Ramos (cell line): ENCODE measurements around the gene C1RL.
"Not testable (repeated sequence)": the region's sequence is repeated elsewhere in the genome, so short reads cannot be mapped to it uniquely, and the experiment has no call there.

ENCODE experiments used
- in situ Hi-C: fragments of 300-500 bp; cut with MboI; formaldehyde crosslinking; loops from one replicate; pipeline ENCODE4 v1.14.3; 2022; ENCODE audit warnings: low sequenced_read_pairs; ENCODE audit not compliant: unreplicated experiment

C1RL gene

DNA sequence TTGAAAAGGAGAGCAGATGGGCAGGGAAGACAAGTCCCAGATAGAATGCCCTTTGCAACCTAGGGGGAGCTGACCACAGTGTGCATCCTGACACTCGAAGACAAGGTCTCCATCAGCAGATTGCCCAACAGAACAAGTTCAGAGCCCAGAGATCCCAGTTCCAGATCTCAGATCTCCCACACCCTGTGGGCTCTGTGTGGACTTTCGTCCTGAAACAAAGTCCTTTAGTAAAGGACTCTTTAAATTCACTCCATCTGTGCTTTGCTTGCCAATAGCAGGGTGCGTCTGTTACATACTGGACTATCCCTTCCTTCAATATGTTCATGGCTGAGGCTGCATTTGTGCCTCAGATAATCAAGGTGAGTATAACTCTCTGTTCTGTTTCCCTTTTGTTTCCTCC is 8.7 kb upstream of the C1RL start:
- in situ Hi-C loops = no loop called here

DNA sequence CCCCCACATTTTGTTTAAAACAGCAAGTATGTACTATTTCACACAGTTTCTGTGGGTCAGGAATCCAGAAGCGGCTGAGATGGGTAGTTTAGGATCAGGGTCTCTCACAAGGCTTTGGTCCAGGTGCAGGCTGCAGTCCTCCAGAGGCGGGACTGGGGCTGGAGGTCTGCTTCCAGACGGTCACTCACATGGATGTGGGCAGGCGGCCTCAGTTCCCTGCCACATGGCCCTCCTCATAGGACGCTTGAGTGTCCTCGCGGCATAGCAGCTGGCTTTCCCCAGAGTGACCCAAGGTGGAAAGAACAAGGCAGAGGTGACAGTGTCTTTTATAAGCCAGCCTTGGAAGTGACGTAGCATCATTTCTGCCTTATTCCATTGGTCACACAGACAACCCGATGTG is 7.9 kb upstream of the C1RL start:
- in situ Hi-C loops = no loop called here

DNA sequence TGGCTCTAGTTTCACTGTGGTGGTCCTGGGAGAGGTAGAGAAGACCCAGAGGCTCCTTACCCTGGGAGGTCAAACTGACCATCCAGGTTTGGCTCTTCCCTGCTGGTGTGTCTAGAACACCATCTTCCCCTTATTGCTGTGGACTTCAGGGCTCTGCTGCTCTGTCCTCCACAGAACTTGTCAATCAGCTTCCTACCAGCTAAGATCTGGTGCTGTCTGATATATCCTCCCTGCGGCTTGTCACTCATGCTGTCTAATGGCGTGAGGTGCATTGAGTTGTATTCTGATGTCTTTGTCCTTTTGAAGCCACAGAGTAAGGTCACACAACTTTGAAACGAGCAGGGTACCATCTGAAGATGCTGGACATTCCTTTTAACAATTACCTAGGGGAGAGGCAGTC is 7.2 kb upstream of the C1RL start:
- in situ Hi-C loops = no loop called here

DNA sequence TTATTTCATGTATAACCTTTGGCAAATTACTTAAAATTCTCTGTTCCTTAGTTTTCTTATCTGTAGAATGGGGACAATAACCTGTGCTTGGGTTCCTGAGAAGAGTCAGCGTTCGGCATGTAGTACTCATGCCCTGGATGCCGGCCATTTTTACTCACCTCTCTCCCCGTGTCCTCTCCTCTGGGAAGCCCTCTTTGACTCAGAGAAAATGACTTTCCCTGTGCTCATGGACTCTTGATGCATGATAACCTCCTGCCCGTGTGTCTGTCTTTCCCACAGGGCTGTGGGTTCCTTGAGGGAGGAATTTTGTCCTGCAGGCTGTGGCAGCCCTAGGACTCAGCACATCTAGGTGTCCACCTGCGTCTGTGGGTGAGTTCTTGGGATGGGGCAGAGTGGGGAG is 5.8 kb upstream of the C1RL start:
- in situ Hi-C loops = no loop called here

DNA sequence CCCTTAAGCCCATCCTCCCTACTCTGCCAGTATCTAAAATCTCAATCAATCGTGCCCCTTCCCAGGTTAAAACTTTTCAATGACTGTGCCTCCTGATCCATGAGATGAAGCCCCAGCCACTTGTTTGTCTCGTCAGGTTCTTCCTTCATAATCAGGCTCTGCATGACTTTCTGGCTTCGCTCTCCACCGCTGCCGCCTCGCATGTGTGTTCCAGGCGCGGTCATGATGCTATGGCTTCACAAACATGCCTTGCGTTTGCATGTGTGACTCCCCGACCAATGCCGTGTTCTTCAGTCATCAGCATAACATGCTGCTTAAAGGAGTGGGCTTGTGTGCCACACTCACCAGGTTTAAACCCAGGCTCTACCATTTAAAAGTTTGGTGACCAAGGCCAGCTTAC is 5.0 kb upstream of the C1RL start:
- in situ Hi-C loops = no loop called here

DNA sequence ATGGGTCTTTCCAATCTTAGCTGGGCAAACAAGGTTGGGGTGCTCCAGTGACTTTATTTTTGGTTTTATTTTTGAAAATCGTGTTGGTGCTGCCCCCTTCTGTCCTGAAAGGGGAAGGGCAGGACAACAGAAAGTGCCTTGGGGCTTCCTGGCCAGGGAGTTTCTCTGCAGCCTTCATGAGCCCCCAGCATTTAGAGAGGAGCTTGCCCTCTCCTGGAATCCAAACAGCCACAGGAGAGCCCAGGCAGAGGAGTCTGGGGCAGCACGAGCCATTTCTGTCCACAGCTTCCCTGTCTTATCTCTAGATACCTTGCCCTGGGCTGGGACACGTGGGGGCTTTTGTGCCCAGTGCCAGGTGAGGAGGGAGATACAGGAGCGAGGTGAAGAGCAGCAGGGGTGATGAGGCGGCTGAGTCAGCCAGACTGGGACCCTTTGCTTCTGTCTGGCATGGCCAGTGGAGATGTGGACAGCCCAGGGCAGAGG is 4.4 kb upstream of the C1RL start:
- in situ Hi-C loops = no loop called here

DNA sequence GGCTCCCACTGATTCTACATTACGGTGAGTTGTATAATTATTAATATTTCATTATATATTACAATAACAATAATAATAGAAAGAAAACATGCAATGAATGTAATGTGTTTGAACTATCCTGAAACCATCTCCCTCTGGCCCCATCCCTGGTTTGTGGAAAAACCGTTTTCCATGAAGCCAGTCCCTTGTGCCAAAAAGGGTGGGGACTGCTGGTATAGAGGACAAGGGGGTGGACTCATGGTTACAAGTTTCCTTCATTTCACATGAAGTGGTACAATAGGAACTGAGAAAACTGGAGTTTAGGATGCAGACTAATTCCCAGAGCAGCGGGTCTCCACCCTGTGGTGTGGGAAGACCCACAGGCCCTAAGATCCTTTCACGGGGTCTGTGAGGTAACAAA is 3.0 kb upstream of the C1RL start:
- in situ Hi-C loops = no loop called here

DNA sequence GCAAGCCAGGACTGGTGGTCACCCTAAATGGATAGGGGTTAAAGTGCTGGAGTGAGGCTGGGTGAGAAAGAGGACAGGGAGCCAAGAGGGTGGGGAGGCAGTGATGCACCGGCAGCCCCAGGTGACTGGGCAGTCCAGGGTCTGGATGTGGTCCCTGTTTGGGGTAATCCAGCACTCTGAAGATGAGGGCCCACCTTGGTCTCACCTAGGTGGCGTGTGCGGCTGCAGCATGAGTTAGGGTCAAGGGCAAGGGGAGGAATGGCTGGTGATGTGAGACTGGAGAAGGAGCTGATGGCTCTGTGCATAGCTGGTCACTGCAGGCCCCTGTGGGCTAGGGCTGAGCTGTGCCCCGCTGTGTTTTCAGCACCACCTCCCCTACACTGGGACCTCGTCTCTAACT is 1.6 kb upstream of the C1RL start:
- in situ Hi-C loops = no loop called here

DNA sequence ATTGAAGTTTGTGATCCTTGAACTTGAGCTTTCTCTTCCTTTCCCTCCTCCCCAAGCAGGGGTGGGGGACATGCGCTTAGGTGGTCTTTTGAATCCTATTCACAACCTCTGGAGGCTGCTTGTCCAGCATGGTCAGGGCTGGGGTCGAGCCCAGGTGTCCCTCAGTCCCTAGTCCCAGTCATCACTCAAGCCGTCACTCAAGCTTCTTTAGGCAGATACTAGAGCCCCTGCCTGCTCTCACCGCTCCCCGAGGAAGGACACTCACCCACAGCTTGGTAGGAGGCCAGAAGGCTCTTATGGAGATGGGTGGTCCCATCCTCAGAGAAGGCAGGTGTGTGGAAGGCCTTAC is 532 bp upstream of the C1RL start:
- in situ Hi-C loops = no loop called here

DNA sequence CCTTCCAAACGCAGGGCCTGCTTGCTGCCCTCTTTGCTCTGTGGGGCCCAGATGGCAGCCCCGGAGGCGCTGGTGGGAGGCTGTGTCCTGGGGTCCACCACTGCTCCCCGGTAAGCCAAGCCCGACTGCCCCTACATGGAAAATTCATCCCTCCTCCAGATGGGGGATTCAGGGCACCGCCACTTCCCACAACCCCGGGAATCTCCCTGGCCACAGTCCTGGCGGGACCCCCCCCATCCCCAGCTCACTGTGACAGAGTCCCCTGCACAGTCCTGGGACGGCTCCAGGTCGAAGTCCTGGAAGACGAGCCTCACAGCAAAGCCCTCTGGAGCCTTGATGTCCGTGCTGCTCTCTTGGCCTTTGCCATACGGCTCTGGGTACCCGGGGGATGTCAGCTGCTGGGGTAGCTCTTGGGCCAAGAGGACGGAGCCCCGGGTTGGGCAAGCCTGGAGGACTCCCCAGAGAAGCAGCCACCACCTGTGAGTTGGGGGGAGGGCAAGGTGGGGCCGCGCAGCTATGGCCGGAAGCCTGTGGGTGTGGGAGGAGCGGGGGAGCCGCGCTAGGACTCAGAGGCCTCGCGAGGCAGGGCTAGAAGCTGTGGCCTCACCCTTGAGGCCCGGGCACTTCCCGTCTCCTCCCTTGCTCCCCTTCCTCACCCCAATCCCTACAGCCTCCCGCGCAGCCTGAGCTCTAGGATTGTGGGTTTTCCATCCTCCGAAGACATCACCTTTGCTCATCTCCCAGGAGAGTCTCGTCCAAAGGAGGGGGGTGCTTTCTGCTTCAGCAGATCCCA is 815 bp downstream of the C1RL start:
- in situ Hi-C loops = no loop called here

DNA sequence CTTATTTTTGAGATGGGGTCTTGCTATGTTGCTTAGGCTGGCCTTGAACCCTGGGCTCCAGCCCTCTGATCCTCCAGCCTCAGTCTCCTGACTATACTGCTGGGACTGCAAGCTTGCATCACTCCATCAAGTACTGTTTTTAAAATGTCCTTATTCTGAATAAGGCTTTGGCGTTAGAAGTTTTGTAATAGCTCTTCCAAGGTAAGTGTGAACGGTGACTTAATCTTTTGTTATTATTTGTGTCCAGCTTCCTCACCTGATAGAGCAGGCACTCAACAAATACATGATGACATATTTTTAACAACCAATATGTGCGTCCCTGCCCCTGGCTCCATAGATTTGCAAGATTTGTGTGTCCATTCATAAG is 1.4 kb downstream of the C1RL start:
- in situ Hi-C loops = no loop called here

DNA sequence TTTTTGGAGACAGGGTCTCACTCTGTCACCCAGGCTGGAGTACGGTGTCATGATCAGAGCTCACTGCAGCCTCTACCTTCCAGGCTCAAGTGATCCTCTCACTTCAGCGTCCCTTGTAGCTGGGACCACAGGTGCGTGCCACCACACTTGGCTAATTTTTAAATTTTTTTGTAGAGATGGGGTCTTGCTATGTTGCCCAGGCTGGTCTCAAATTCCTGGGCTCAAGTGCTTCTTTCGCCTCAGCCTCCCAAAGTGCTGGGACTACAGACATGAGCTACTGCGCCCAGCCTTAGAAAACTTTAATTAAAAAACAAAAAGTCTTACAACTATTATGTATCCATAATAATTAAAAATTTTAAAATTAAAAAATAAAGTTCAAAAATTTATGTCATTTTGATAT is 1.8 kb downstream of the C1RL start:
- in situ Hi-C loops = not testable (repeated sequence)

DNA sequence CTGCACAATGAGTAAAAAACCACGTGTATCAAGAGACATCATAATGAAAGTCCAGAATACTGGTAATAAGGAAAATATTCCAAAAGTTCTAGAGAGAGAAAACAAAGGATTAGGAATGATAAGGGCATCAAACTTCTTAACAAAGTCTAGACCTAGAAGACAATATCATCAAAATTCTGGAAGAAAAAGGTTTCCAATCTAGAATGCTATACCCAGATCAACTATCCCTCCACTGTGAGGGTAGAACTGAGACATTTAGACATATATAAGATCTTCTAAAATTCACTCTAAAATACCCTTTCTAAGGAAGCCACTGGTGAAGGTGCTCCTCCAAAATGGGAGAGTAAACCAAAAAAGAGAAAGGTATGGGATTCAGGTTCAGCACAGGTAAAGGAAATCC is 2.9 kb downstream of the C1RL start:
- in situ Hi-C loops = no loop called here

DNA sequence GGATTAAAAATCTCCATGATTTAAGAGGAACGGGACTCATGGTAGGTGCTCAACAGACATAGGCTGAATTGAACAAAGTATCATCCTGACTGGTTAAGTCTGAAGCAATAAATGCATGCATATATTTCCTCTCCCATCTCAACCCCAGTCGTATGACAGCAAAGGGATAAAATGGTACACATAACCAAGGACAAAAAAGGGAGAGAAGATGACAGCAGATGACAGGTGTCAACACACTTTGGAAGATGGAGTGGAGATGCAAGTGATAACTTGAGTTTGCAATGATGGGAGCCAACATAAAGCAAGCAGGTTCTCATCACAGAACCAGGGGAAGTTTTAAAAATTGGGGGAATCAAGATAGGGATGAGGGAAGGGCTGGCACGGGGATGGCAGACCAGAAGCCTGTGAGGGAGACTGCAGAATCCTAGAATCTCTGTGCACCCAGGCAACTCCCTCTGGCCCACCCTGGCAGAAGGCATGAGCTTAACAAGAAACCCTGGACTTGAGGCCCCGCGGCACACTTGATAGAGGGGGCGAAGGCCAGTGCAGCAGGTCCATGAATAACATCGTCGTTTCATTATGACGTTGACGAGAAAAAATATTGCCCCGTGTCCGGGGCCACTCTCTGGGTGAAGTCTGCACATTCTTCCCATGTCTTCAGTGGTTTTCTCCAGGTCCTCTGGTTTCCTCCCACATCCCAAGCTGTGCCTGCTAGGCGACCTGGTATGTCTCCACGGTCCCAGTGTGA is 5.0 kb downstream of the C1RL start:
- in situ Hi-C loops = no loop called here

DNA sequence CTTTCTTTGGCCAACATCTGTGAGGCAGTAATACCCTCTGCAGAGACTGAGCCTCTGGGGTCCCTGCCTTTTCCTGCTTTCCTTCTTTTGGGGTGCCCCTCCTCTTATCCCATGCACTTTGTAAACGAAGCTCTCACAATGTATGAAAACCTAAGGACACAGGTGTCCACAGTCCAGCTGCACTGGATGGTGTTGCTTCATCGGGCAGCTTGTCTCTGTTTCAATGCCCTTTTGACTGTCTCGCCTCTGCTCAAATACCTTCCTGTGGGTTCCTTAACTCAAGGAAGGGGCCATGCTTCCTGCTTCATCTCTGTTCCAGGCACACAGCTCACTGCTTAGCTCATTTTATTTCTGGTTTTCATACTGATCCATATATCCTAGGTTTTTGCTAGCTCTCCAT is 6.4 kb downstream of the C1RL start:
- in situ Hi-C loops = no loop called here

DNA sequence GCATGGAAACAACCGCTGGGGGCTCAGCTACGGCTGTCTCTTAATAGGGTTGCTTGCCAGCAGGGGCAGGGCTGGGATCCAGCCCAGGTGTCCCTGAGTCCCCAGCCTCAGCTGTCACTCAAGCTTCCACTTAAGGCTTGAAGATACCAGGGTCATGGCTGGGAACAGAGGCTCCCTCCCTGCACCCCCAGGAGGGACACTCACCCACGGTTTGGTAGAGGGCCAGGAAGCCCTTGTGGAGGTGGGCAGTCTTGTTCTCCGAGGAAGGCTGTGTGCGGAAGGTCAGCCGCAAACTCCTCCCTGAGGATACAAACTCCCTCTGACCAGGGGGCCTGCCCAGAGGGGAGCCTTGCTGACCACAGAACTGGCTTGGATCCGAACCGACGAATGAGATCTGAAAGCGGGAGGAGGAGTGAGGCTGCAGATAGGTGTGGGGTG is 7.3 kb downstream of the C1RL start:
- in situ Hi-C loops = no loop called here

DNA sequence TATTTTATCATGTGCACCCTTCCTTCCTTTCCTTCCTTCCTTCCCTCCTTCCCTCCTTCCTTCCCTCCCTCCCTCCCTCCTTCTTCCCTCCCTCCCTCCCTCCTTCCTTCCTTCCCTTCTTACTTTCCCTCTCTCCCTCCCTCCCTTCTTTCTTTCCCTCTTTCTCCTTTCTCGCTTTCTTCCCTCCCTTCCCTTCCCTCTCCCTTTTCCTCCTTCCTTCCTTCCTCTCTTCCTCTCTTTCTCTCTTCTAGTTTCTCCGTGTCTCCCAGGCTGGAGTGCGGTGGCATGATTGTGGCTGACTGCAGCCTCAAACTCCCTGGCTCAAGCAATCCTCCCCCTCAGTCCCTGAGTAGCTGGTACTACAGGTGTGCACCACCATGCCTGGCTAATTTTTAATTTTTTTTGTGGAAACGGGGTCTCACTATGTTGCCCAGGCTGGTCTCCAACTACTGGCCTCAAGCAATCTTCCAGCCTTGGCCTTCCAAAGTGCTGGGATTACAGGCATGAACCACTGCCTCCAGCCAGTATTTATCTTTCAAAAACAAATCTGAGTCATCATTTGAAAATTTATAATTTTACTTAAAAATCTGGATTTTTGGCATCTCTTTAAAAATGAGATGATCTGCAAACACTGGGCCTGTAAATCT is 7.8 kb downstream of the C1RL start:
- in situ Hi-C loops = no loop called here

DNA sequence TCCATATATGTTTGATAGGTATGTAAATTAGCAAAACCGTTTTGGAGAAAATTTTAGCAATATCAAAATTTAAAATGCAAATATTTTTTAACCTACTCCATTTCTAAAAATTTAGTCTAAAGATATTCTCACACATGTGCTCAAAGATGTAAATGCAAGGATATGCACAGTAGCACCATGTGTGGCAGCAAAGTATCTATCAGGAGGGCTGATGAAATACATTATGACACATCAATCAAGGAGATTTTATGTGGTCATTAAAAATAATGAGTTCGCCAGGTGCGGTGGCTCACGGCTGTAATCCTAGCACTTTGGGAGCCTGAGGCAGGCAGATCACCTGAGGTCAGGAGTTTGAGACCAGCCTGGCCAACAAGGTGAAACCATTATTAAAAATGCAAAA is 8.8 kb downstream of the C1RL start:
- in situ Hi-C loops = no loop called here

DNA sequence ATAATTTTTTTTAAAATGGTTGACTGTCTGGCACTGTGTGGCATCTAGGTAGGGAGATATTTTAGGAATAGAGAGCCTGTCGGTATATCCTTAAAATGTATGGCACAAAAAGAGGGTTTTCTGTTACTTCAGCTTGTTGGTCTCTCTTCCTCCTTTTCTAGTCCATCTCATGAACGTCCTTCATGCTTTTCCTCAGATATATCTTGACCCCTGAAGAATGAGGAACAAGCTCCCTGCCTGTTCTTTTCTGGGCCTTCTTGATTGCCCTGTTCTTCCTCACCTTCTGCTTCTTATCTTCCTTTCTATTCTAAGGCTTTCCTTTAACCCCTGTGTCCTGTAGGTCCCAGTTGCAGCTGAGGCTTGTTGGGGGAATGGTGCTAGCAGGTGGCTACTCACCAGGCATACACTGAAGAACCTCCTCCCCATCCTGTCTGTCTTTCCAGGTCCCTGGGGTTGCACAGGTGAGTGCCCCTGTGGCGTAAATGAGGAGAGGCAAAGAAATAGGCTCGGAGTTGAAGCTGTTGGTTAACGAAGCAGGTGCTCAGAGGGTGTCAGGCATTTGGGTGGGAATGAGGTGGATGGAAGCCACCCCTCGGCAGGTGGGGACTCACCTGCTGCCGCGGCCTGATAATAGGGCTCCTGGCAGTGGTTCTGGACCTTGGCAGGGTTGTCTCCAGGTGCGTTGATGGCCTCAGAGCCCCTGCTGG is 9.6 kb downstream of the C1RL start:
- in situ Hi-C loops = no loop called here

DNA sequence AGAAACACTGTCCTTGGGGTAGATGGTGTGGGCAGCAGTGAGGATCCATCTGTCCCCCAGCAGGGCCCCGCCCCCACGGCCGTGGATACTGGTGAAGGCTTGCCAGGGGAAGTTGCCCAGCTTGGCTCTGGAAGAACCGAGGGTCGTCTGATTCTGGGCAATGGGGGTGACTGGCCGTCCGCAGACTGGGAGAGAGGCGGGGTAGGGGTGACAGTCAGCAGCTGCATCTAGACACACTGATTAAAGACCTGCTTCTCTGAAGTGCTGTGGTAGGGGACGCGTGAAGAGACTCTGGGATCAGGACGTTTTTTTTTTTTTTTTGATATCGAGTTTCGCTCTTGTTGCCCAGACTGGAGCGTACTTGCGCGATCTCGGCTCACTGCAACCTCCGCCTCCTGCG is 12.0 kb downstream of the C1RL start:
- in situ Hi-C loops = no loop called here
